NCI-H128 (cell line): ENCODE data around the gene MRPL34.
A peak's percentile ranks its signal among the peaks of the same experiment; 100 is the strongest.
"Not testable (repeated sequence)": the region's sequence is repeated elsewhere in the genome, so short reads cannot be mapped to it uniquely, and the experiment has no call there.

Source experiments
- DNase-seq: peaks from one replicate; lab custom pipeline; 2025; ENCODE audit not compliant: unreplicated experiment; lab: John Stamatoyannopoulos, UW

MRPL34 gene

DNA sequence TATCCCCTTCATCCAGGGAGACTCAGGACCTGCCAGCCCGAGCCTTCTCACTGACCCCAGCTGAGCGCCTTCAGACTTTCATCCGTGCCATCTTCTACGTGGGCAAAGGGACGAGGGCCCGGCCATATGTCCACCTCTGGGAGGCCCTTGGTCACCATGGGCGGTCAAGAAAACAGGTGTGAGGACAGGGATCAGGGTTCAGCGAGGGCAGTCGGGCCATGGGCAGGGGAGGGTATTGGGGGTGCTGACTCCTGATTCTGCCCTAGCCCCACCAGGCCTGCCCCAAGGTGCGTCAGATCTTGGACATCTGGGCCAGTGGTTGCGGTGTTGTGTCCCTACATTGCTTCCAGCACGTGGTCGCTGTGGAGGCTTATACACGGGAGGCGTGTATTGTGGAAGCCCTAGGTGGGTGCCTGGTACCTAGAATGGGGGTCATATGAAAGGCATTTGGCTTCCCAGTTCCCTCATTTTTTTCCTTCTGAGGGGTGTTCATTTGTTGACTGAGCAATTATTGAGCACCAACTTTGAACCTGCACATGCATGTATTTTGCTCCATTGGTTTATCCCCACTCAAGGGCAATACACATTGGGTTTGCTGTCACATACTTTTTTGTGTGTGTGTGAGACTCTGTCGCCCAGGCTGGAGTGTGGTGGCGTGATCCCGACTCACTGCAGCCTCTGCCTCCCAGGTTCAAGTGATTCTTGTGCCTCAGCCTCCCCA, 20.1 kb upstream of the MRPL34 start:
- DNase-seq, result no peak

DNA sequence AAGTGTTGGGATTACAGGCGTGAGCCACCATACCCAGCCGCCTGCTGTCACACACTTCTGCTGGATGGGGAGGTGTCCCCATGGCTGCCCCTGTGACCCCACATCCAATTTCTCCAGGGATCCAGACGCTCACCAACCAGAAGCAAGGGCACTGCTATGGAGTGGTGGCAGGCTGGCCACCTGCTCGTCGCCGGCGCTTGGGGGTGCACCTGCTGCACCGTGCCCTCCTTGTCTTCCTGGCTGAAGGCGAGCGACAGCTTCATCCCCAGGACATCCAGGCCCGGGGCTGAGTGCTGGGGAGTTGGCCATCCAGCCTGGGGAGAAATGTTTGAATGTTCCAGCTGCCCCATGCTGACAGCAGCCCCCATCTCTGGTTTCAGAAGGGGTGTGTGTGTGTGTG, 19.4 kb upstream of the MRPL34 start:
- DNase-seq, result no peak

DNA sequence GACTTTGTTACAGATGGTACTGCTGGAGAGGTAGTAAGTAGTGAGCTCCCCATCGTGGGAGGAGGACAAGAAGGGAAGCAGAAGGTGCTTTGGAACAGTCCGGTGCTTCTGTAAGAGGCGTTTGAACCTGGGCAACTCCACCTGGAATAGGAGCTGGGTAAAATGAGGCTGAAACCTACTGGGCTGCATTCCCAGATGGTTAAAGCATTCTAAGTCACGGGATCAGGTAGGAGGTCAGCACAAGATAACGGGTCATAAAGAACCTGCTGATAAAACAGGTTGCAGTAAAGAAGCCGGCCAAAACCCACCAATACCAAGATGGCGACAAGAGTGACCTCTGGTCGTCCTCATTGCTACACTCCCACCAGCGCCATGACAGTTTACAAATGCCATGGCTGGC, 18.9 kb upstream of the MRPL34 start:
- no peak for DNase-seq

DNA sequence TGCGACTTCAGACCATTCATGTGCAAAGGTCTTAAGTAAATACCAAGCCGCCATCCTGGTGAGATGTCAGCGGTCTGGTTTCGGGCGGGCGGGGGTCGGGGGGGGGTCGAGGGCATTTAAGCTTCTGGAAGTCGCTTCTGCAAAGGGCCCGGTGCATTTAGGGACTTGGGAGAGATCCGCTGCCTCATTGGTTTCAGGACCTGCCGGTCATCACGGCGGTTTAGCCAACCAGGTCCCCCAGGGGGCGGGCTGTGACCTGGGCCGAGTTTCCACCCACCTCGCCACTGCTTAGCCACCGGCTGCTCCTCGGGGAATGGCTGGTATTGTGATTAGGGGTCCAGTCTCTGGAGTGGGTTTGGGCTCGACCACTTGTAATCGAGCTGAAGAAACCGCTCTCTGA, 16.2 kb upstream of the MRPL34 start:
- no peak for DNase-seq

DNA sequence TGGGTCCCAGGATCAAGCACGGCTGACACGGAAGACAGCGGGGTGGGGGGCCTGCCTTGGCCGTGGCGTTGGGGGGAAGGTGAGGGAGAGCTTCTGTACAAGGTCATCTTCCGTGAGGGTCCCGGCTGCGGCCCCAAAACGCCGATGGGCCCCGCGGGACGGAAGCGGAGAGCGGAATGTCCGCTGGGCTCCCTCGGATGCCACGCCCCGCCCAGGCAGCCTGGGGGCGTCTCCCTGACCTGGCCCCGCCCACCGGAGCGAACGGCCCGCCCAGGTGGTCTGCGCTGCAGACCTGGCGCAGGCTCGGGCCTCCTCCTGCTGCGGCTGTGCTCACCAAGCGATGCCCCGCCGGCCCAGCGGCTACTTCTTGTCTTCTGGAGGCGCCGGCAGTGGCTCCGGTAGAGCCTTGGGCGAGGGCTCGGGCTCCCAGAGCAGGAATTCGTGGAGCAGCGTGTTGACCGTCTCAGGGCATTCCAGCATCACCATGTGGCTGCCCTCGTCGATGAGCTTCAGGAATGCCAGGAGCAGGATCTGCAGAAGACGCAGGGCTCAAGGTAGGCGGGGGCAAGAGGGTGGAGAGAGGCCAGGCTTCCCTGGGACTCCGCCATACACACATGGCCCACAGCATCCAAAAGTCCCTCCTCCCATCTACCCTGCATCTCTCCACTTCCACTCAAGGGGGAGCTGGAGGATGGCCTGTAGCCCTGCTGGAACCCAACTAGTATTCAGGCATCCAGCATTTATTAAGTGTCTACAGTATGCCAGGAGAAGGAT, 13.2 kb upstream of the MRPL34 start:
- no peak for DNase-seq

DNA sequence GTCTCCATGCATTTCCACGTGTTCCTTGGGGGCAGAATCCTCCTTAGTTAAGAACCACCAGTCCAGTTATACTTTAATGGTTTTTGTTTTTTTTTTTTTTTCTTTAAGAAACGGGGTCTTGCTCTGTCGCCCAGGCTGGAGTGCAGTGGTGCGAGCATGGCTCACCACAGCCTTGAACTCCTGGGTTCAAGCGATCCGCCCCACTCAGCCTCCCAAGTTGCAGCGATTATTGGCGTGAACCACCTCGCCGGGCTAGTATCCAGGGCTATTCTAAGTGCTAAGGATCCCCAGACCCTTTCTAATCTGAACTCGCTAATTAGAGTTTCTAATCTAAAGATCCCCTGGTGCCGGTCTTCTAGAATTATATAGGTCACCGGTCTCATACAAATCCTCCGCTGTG, 12.1 kb upstream of the MRPL34 start:
- DNase-seq, result no peak

DNA sequence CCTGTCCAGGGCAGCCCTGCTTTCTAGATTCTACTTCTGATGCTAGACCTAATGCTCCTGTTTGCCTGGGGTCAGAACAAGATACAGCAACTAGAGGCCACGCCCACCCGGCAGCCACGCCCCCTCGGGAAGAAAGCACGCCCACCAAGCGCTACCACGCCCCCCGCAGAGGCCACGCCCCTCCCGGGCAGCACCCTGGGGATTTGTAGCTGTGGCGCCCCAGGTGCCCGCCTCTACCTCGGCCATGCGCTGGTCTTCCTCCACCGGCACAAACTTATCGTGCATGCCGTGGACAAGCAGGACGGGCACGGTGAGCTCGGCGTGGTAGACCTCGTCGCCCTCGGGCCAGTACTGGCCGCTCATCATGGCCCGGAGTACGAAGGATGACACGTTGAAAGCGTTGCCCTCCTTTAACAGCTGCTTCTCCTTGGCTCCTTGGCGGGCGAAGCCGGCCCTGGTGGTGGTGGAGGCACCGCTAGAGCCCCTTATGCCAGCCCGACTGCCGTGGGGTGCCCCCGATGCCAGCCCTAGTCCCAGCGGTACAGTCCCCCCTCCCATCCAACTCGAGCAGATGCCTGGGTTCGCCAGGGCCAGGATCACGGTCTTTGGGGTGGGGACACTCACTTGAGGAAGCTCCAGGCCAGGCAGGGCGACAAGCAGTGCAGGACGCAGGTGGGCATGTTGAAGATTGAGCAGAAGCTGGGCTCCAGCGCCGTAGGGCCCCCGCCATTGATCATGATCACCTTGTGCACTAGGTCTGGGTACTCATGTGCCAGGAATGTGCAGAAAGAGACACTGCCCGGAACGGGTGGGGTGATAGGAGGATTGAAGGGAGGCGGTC, 11.4 kb upstream of the MRPL34 start:
- no peak for DNase-seq

DNA sequence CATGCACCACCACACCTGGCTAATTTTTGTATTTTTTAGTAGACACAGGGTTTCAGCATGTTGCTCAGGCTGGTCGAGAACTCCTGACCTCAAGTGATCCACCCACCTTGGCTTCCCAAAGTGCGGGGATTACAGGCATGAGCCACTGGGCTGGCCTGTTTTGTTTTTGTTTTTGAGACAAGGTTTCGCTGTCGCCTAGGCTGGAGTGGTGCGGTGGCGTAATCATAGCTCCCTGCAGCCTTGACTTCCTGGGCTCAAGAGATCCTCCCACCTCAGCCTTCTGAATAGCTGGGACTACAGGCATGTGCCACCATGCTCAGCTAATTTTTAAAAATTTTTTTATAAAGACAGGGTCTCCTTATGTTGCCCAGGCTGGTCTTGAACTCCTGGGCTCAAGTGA, 10.1 kb upstream of the MRPL34 start:
- not testable (repeated sequence) for DNase-seq

DNA sequence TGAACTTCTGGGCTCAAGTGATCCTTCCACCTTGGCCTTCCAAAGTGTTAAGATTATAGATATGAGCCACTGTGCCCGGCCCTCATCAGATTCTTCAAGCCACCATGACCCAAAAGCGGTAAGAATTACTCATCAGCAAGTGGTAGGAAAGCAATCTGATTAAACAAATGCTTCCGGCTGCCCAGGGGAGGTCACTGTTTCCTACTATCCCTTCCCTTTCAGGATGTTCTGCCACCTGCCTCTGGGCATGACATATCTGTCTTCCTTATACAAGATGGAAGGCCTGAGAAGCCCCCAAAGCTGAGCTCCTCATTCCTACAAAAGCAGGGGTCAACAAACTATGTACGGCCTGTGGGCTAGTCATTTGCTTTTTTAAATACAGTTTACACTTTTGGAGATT, 9.4 kb upstream of the MRPL34 start:
- no peak for DNase-seq

DNA sequence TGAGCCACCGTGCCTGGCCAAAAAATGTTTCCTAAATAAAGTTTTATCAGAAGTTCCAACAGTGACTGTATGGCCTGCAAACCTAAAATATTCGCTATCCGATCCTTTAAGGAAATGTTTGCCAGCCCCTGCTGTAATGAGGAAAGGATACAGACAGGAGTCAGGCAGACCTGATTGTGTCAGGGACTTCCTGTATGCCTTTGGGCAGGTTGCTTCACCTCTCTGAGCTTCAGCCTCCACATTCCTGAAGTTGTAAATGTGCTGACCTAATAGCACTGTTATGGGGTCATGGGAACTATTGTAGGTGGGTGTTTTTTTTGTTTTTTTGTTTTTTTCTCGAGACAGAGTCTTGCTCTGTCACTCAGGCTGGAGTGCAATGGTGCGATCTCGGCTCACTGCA, 8.7 kb upstream of the MRPL34 start:
- no peak for DNase-seq

DNA sequence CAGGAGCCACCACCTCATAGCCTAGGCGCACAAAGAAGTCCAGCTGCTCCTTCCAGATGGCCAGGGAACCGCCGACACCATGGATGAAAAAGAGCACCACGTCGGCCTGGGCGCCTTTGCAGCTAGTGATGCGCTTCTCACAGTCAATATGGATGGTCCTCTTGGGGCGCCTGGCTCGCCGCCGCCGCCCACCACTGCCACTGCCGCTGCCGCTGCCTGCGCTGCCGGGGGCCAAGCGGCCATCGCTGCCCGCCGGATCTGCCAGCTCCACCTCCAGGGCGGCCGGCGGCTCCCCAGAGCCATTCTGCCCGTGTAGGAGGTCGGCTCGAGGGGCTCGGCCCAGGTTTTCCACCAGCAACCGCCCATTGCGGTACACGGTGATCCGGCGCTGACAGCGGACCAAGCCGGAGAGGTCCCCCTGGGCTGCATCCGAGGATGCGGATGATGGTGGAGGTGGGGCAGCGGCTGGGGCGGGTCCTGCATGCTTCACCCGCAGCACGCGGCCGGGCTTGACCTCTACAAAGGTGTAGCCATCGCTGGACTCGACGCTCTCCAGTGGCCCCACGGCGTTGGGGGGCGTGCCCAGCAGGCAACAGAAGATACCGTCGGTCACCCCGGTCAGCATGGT, 4.6 kb upstream of the MRPL34 start:
- DNase-seq, result no peak

DNA sequence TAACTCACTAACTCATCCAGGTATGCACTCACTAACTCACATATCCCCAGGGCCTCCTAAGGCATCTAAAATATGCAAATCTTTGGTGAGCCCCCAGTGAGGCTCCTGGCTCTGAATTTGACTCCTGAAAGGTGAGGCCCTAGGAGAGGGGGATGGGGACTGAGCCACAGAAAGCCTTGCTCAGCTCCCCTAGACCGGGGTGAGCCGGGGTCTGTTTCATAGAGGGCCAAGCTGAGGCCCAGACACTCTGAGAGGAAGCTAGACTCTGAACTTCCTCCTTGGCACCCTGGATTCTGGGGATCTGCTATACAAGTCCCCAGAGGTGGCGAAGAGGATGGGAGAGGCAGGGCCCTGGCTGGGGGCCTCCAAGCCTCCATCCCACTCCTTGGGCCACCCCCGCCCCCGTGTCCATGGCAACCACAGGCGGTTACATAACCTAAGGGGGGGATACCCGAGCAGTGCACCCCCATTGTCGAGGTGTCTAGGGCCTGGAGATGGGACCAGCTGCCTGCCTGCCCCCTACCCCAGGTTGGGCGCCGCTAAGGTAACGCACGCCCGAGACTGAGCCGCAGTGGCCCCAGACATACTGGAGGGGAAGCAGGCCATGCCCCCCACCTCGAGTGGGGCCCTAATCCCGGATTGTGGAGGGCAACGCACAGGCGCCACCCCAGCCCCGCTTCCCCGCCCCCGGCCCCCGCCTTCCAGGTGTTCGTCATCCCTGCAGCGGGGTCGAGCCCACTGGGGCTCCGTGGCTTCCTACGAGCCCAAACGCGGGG, 3.1 kb upstream of the MRPL34 start:
- no peak for DNase-seq

DNA sequence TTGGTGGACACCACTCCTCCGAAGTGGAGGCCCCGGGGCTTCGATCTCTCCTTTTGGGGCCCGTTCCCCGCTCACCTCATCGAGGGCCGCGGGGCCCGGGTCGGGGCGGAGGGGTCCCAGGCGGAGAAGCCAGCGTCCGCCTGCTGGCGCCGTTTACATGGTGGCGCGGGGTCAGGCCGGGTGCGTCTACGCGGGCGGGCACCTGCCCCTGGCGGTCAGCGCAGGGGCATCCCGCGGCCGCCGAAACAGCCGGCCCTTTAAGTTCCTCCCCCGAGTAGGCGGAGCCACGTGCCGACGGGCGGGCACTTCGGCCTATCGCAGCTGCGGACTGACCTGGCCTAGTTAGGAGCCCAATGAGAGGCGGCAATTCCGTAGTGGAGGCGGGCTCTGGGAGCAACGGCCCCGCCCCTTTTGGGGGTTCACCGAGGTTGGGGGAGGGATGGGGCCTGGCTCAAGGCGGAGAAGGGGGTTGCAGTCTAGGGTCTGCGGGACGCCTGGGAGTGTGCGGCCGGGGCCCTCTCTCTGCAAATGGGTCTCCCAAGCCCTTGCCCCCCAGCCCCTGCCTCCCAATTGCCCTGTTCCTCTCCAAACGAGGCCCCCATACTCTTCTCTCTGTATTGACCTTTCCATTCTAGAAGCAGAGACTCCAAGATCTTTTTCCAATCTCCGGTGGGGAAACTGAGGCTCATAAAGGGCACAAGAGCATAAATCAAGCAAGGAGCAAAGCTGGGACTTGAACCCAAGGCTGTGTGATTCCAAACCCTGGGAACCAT, 2.3 kb upstream of the MRPL34 start, which contains the start of gene ABHD8:
Gene ABHD8 (minus strand): TSS at position 259 of the 773 bp plus-strand sequence. CDS start 1,809 bp downstream, outside the sequence.
- DNase-seq, result peak; percentile 92

DNA sequence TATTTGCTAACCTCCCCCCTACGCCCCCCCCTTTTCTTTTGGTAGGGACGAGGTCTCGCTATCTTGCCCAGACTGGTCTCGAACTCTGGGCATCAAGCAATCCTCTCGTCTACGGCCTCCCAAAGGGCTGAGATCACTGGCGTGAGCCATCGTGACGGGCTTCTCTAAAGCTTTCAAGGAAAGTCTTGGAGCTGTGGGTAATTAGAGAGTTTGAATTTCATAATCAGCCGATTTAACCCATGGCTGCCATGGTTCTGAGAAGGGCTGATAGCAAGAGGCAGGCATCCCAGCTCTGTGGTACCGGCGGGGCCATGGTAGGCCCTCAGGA, 1.8 kb upstream of the MRPL34 start:
- DNase-seq, result no peak

DNA sequence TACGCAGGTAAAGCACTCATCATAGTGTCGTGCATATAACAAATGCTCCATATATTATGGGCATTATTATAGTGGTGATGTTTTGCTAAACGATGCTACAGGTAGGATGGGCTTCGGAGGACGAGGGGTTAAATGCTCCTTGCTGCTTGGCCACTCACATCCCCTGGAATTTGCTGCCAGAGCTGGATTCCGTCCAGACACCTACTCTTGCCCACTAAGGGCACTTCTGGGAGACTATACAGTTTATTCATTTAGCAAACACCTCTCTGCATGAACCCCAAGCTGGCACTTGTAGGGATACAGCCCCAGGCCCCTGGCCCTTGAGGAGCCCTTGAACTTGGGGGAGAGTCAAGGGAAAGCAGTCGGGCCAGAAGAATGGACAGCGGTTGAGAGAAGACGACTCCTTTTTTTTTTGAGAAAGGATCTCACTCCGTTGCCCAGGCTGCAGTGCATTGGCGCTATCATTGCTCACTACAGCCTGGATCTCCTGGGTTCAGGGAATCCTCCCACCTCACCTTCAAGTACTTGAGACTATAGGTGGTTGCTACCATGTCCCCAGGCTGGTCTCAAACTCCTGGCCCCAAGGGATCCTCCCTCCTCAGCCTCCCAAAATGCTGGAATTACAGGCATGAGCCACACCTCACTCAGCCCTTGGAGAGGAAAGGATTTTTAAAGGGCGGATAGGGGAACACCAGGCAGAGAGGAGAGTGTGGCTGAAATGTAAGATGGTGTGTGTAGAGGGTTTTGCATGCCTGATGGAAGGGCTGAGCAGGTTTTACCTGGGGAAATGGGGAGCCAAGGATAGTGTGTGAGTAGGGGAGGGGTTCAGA, 1.1 kb upstream of the MRPL34 start:
- DNase-seq, result no peak

DNA sequence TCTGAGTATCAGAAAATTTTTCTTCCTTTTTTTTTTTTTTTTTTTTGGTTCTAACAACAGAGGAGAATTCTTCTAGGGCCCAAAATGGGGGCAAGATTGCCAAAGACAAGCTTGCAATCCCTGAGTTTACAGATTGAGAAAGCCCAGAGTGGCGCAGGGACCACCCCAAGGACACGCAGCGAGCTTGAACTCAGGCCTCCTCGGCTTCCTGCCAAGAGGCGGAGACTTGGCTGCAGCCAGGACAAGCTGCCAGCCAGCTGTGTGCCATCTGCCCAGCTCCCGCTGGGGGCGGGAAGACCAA, 506 bp upstream of the MRPL34 start:
- no peak for DNase-seq

DNA sequence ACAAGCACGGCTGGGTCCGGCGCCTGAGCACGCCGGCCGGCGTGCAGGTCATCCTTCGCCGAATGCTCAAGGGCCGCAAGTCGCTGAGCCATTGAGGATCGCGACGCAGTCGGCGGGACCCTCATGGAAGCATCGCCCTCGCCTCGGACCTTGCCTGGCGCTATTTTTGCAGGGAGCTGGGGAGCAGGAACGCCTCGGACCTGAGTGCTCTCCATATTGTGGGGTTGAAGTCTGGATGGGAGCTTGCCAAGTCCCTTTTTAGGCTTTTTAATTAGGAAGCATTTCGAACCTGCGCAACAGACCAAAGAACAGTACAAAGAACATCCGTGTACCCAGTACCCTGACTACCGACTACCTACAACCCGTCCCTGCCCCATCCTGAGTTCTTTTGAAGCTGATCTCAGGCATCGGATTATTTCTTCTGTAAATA, 628 bp downstream of the MRPL34 start:
- no peak for DNase-seq

DNA sequence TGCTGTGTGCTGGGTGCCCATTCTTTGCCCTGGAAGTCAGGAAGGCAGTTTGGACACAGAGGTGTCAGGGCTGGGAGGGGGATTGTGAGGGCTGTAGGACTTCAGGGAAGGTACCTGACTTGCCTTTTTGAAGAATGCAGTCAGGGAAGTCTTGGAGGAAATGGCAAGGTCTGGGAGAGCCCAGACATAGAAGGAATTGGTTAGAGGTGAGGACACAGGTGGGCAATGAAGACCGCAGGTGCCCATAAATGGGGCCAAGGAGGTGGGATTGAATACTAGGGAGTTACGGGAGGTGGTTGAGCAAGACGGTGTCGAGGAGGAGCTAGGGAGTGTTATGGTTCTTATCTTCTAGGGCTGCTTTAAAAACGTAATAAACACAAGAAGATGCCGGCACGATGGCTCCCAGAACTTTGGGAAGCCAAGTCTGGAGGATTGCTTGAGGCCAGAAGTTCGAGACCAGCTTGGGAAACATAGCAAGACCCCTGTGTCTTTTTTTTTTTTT, 2.3 kb downstream of the MRPL34 start:
- no peak for DNase-seq
